ENCODE results near the gene HEPH. TPM values are rescaled to one million over a fixed set of nuclear protein-coding genes. Genes with fewer than 3 reads are reported as not detected.

Gene HEPH
- total and polyA plus RNA-seq, 5 experiments from 2014 or later = 1.1 TPM; not detected in 4

DNA sequence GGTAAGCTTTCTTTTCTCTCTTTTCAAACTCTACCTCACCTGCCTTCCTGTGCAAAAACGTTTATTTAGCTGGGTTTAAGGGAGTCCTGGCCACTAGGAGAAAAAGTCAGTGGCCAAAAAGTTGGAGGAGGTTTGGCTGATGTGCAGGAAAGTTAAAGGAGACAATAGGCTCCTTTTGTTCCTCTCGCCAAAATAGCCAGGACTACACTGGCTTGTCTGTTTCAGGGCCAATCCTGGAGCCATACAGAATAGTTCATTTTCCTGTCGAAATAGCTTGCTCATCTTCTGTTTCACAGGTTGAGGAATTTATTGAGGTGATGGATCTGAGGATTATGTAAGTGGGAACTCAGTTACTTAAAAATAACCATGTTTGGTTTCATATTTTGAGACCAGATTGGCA is 423 bp downstream of the HEPH start:
- ATAC-seq (no peak), DNase-seq (no peak)
- POLR2A ChIA-PET = no interaction called here
- Mint-ChIP-seq H3K4me3 (no peak overlapping the region), H3K9me3 (no peaks in the 10 kb centered on the region), H3K27ac (no peak overlapping the region), H3K36me3 (no peaks in the 10 kb centered on the region), H3K4me1 (no peaks in the 10 kb centered on the region), H3K27me3 (no peaks in the 10 kb centered on the region)

DNA sequence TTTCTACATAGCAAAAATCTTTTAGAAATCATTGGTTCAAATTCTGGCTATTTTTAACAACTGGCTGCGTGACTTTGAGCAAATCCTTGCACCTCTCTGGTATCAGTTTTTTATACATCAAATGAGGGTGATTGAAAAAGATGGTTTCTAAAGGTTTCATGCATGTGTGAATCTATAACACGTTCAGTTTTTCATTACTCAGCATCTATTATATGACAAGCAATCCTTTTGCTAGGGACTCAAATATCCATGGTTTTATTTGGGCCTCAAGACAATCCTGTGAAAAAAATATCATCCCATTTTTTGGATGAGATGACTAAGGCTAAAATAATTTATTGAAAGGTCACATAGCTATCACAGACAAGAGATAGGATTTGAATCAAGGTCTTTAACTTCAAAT is 884 bp downstream of the HEPH start:
- Mint-ChIP-seq H3K36me3 (no peaks in the 10 kb centered on the region), H3K4me3 (no peak overlapping the region), H3K27me3 (no peaks in the 10 kb centered on the region), H3K27ac (no peak overlapping the region), H3K9me3 (no peaks in the 10 kb centered on the region), H3K4me1 (no peaks in the 10 kb centered on the region)
- DNase-seq = no peak
- no peak for ATAC-seq
- POLR2A ChIA-PET = no interaction called here

GRCh38 chrX:66166671-66167070 is 2.6 kb downstream of the HEPH start:
- no peaks in the 10 kb centered on the region for H3K27me3 Mint-ChIP-seq
- POLR2A ChIA-PET = no interaction called here
- H3K9me3 Mint-ChIP-seq = no peaks in the 10 kb centered on the region
- no peaks in the 10 kb centered on the region for H3K36me3 Mint-ChIP-seq
- ATAC-seq = no peak
- no peak overlapping the region for H3K4me3 Mint-ChIP-seq
- DNase-seq = no peak
- H3K27ac Mint-ChIP-seq = no peak overlapping the region
- no peaks in the 10 kb centered on the region for H3K4me1 Mint-ChIP-seq

GRCh38 chrX:66167431-66167830 is 3.4 kb downstream of the HEPH start:
- no peak overlapping the region for H3K27ac Mint-ChIP-seq
- ATAC-seq = no peak

GRCh38 chrX:66176134-66176533 is 12.1 kb downstream of the HEPH start:
- no peak overlapping the region for H3K4me3 Mint-ChIP-seq
- ATAC-seq (no peak), DNase-seq (no peak)
- no peaks in the 10 kb centered on the region for H3K27me3 Mint-ChIP-seq
- H3K4me1 Mint-ChIP-seq = no peaks in the 10 kb centered on the region
- no peak overlapping the region for H3K27ac Mint-ChIP-seq
- H3K9me3 Mint-ChIP-seq = peaks cover 0 to 59% (median 22%) of the 10 kb centered on the region in 9 donors
- POLR2A ChIA-PET = no interaction called here
- peaks cover 0 to 29% (median 3%) of the 10 kb centered on the region in 3 donors for H3K36me3 Mint-ChIP-seq

More at GRCh38 chrX:66167431-66167830, 3.4 kb downstream of the HEPH start:
- DNase-seq = no peak
- no peaks in the 10 kb centered on the region for H3K9me3 Mint-ChIP-seq
- POLR2A ChIA-PET = no interaction called here
- H3K27me3 Mint-ChIP-seq = no peaks in the 10 kb centered on the region
- H3K4me3 Mint-ChIP-seq = no peak overlapping the region
- no peaks in the 10 kb centered on the region for H3K4me1 Mint-ChIP-seq
- H3K36me3 Mint-ChIP-seq = no peaks in the 10 kb centered on the region

GRCh38 chrX:66191563-66191962 is 27.5 kb downstream of the HEPH start:
- Mint-ChIP-seq H3K27ac (no peak overlapping the region), H3K27me3 (no peaks in the 10 kb centered on the region), H3K36me3 (peaks cover 0 to 8% (median 0%) of the 10 kb centered on the region in 3 donors), H3K4me1 (peaks cover 3 to 11% (median 6%) of the 10 kb centered on the region in 4 donors), H3K4me3 (no peak overlapping the region), H3K9me3 (peaks cover 0 to 8% (median 0%) of the 10 kb centered on the region in 9 donors)
- no peak for DNase-seq
- no peak for ATAC-seq
- POLR2A ChIA-PET = no interaction called here

- POLR2A ChIA-PET = no interaction called here
- no peak overlapping the region for H3K4me3 Mint-ChIP-seq
- no peak overlapping the region for H3K27ac Mint-ChIP-seq
- no peak for DNase-seq
- H3K4me1 Mint-ChIP-seq = peaks cover 3 to 11% (median 6%) of the 10 kb centered on the region in 4 donors
- H3K27me3 Mint-ChIP-seq = no peaks in the 10 kb centered on the region
- H3K9me3 Mint-ChIP-seq = no peaks in the 10 kb centered on the region
- no peaks in the 10 kb centered on the region for H3K36me3 Mint-ChIP-seq
- no peak for ATAC-seq
Measured at GRCh38 chrX:66193821-66194220, 29.8 kb downstream of the HEPH start.

- Mint-ChIP-seq H3K4me3 (no peak overlapping the region), H3K36me3 (no peaks in the 10 kb centered on the region), H3K9me3 (no peaks in the 10 kb centered on the region), H3K27me3 (no peaks in the 10 kb centered on the region), H3K27ac (peak overlapping the region in 1 of 10 donors; percentile 38), H3K4me1 (peaks cover 8 to 22% (median 18%) of the 10 kb centered on the region in 4 donors)
- ATAC-seq (no peak), DNase-seq (no peak)
- POLR2A ChIA-PET = no interaction called here
Measured at GRCh38 chrX:66200050-66200664, 36.1 kb downstream of the HEPH start.

DNA sequence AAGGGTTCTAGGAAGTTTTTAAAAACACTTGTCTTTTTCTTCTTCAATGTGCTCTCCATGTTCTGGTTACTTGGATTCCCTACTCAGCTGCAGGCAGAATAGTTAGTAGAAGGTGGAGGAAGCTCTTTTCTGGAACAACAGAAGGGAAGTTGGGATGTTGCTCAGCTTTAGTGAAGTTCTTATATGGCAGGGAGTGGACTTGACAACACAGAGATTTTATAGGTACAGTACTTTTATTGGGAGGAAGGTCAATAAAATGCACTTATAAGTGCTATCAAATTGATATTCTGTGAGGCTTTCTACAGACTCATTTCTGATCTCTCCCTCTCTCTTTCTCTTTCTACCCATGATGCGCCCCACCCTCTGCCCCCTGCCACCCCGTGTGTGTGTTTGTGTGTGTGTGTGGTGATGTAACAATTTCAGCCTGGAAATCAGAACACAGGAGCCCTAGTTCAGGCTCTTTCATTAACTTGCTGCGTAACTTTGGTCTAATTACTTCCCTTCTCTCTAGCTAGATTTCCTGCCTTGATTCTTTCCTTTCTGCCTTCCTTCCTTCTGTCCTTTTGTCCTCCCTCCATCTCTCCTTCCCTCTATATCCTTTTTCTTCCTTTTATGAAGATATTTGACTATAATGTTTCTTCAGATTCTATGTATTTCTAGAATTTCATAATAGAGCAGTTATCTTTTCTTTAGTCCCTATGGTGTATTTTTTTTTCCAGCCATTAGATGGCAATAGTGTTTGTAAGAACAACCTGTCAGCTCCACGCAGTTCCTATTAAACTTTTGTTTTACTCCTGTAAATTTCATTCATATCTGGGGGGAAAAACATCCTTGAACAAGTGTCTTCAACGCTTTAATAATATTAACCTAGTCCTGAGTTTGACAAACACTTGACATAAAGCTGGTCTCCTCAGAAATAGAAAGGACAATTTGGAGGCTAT is 37.1 kb downstream of the HEPH start:
- H3K4me1 Mint-ChIP-seq = peaks cover 8 to 21% (median 18%) of the 10 kb centered on the region in 4 donors
- peak in 1 of 10 donors; percentile 2 for DNase-seq
- peak overlapping the region in 6 of 10 donors; percentile 4 to 65 (median 46) for H3K4me3 Mint-ChIP-seq
- H3K27ac Mint-ChIP-seq = peak overlapping the region in 4 of 10 donors; percentile 35 to 83 (median 56)
- no peaks in the 10 kb centered on the region for H3K27me3 Mint-ChIP-seq
- no peaks in the 10 kb centered on the region for H3K36me3 Mint-ChIP-seq
- no peak for ATAC-seq
- no peaks in the 10 kb centered on the region for H3K9me3 Mint-ChIP-seq
- POLR2A ChIA-PET = no interaction called here

DNA sequence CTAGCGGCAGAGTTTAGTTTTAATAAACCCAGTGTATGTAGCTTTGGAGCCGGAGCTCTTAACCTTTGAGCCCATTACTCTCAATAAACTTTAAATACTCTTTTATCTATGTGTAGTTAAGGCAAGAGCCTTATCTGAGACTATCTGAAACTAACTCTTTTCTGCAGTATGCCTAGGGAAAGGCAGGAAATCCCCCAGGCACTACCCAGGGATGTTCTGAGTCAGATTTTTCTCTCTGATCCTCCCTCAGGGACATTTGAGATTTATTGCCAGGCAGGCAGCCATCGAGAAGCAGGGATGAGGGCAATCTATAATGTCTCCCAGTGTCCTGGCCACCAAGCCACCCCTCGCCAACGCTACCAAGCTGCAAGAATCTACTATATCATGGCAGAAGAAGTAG is 39.1 kb downstream of the HEPH start:
- ATAC-seq (no peak), DNase-seq (no peak)
- no peaks in the 10 kb centered on the region for H3K36me3 Mint-ChIP-seq
- no peaks in the 10 kb centered on the region for H3K27me3 Mint-ChIP-seq
- POLR2A ChIA-PET = no interaction called here
- peaks cover 8 to 21% (median 18%) of the 10 kb centered on the region in 4 donors for H3K4me1 Mint-ChIP-seq
- H3K4me3 Mint-ChIP-seq = no peak overlapping the region
- no peaks in the 10 kb centered on the region for H3K9me3 Mint-ChIP-seq
- no peak overlapping the region for H3K27ac Mint-ChIP-seq

DNA sequence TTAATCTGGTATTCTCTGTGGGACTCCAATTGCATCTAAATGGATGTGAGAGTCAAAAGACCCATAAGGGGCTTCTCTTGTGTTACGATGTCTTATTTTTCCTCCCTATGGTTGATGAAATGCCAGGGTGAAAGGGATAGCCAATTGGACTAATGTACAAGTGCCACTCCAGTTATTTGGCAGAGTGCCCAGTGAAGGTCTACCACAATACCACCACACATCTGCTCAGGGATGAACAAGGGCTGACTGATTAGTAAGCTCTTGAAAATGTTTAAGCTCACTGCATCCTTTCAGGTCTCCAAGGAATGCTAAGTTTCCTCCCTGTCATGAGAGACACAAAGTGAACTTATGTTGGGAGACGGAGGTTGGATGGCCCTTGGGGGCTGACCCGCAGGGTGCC is 57.8 kb downstream of the HEPH start:
- peaks cover 0 to 11% (median 6%) of the 10 kb centered on the region in 9 donors for H3K9me3 Mint-ChIP-seq
- no peak overlapping the region for H3K27ac Mint-ChIP-seq
- DNase-seq = no peak
- peaks cover 0 to 14% (median 4%) of the 10 kb centered on the region in 5 donors for H3K27me3 Mint-ChIP-seq
- H3K36me3 Mint-ChIP-seq = no peaks in the 10 kb centered on the region
- POLR2A ChIA-PET = no interaction called here
- H3K4me1 Mint-ChIP-seq = peaks cover 0 to 2% (median 0%) of the 10 kb centered on the region in 4 donors
- ATAC-seq = no peak
- H3K4me3 Mint-ChIP-seq = no peak overlapping the region

DNA sequence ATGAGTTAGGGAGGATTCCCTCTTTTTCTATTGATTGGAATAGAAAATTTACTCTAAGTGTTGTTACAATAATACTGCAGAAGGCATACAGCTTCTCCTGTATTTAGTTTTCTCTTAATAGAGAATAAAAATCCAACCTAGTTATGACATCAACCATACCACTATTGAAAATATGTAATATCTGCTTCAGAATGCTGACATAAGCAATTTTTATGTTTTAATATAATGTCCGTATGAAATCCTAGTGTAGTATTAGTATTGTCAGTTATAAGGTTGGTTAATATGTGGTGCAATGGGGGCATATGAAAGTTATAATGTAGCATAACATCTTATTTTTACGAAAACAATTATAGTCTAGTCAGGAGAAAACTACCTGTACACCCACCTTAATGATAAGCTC is 68.2 kb downstream of the HEPH start:
- ATAC-seq (no peak), DNase-seq (no peak)
- Mint-ChIP-seq H3K27ac (no peak overlapping the region), H3K36me3 (no peaks in the 10 kb centered on the region), H3K4me3 (no peak overlapping the region), H3K27me3 (peaks cover 0 to under 1% (median 0%) of the 10 kb centered on the region in 5 donors), H3K9me3 (peaks cover 0 to 30% (median 0%) of the 10 kb centered on the region in 9 donors), H3K4me1 (no peaks in the 10 kb centered on the region)
- POLR2A ChIA-PET = no interaction called here

DNA sequence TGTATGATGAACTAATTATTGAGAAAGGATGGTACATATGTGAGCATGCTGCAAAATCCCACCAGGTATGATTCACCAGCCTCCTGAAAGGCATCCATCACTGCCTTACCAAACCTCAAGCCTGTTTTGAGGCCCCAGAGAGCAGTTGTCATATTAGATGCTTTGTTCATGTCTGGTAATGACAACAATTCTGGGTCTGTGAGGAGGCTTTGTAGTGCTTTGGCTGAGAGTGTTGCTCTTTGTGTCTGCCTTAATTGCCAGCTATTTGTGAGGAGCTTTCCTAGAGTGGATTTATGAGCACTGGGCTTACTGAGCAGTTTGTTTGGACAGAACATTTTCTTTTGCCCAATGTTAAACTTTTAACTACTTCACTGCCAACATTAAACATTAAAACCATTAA is 69.2 kb downstream of the HEPH start:
- no peak for DNase-seq
- Mint-ChIP-seq H3K9me3 (peaks cover 0 to 27% (median 0%) of the 10 kb centered on the region in 9 donors), H3K27me3 (peaks cover 0 to 3% (median 0%) of the 10 kb centered on the region in 5 donors), H3K4me1 (no peaks in the 10 kb centered on the region), H3K27ac (no peak overlapping the region), H3K36me3 (no peaks in the 10 kb centered on the region), H3K4me3 (no peak overlapping the region)
- POLR2A ChIA-PET = no interaction called here
- no peak for ATAC-seq

Data from naive thymus-derived CD8-positive, alpha-beta T cell (primary cell).